Large intestine (tissue), 3 donors: ENCODE measurements around the gene BRD7. TPM values are rescaled to one million over a fixed set of nuclear protein-coding genes. Genes with fewer than 3 reads are reported as not detected.

Source experiments
- DNase-seq, 2 donors: peaks; one replicate each; pipeline versions ENCODE4 v3.0.0 to v3.0.0-alpha.2; 2013
- H3K27ac ChIP-seq: one replicate; pipeline ENCODE4 v1.5.1; 2013; ENCODE audit warnings: low read length
- H3K27me3 ChIP-seq: 2 replicates; pipeline ENCODE4 v1.6.1; 2013; ENCODE audit warnings: low read length; ENCODE audit not compliant: control insufficient read depth, insufficient read depth
- H3K36me3 ChIP-seq: 2 replicates; pipeline ENCODE4 v1.6.1; 2013; ENCODE audit warnings: low read length; ENCODE audit not compliant: control insufficient read depth, insufficient read depth
- H3K4me1 ChIP-seq: one replicate; pipeline ENCODE4 v1.6.1; 2013; ENCODE audit warnings: low read length; ENCODE audit not compliant: control insufficient read depth, insufficient read depth
- H3K4me3 ChIP-seq: one replicate; pipeline ENCODE4 v1.5.1; 2013; ENCODE audit warnings: low read length
- H3K9me3 ChIP-seq: one replicate; pipeline ENCODE4 v1.6.1; 2013; ENCODE audit warnings: mild to moderate bottlenecking, low read depth, low read length, moderate library complexity; ENCODE audit not compliant: control insufficient read depth
- WGBS: methylation state at CpG from one replicate; pipeline ENCODE4 v1.1.5; 2013; ENCODE audit warnings: low lambda C conversion rate; ENCODE audit not compliant: insufficient coverage; 5-methylcytosine and 5-hydroxymethylcytosine counted together
- polyA plus RNA-seq: library from polyadenylated mRNA; unstranded; fragments of 120-200 nt; gene quantifications from one replicate; pipeline ENCODE4 v1.2.1, GENCODE V29; 2013

The BRD7 gene
- polyA plus RNA-seq, 1 donor, result 69.7 TPM

GRCh38 chr16:50400967-50401348 is 32.2 kb upstream of the BRD7 start:
- no peak for DNase-seq
- no peaks in the 10 kb centered on the region for H3K27me3 ChIP-seq
- no peak overlapping the region for H3K4me3 ChIP-seq
- 100% methylated on average over 1 of the region's 6 CpGs for WGBS
- H3K36me3 ChIP-seq, result no peaks in the 10 kb centered on the region
- H3K27ac ChIP-seq, result no peak overlapping the region
- no peaks in the 10 kb centered on the region for H3K4me1 ChIP-seq
- H3K9me3 ChIP-seq, result no peaks in the 10 kb centered on the region

- H3K4me3 ChIP-seq, result no peak overlapping the region
- no peak for DNase-seq
- H3K4me1 ChIP-seq, result no peaks in the 10 kb centered on the region
- H3K27ac ChIP-seq, result no peak overlapping the region
- WGBS, result 100% methylated on average over 1 of the region's 8 CpGs
- H3K36me3 ChIP-seq, result no peaks in the 10 kb centered on the region
- H3K9me3 ChIP-seq, result no peaks in the 10 kb centered on the region
- no peaks in the 10 kb centered on the region for H3K27me3 ChIP-seq
Observed at GRCh38 chr16:50400312-50400966, 31.7 kb upstream of the BRD7 start.

- 85% methylated on average over 2 of the region's 3 CpGs for WGBS
- no peak overlapping the region for H3K4me3 ChIP-seq
- no peaks in the 10 kb centered on the region for H3K36me3 ChIP-seq
- H3K9me3 ChIP-seq, result no peaks in the 10 kb centered on the region
- no peak for DNase-seq
- no peak overlapping the region for H3K27ac ChIP-seq
- H3K27me3 ChIP-seq, result no peaks in the 10 kb centered on the region
- no peaks in the 10 kb centered on the region for H3K4me1 ChIP-seq
Observed at GRCh38 chr16:50399411-50399810, 30.6 kb upstream of the BRD7 start.

- no peaks in the 10 kb centered on the region for H3K27me3 ChIP-seq
- H3K27ac ChIP-seq, result no peak overlapping the region
- no peak for DNase-seq
- no peaks in the 10 kb centered on the region for H3K4me1 ChIP-seq
- no peak overlapping the region for H3K4me3 ChIP-seq
- no peaks in the 10 kb centered on the region for H3K36me3 ChIP-seq
- WGBS, result no CpG with 5 or more reads among the region's 5 CpGs
- no peaks in the 10 kb centered on the region for H3K9me3 ChIP-seq
Observed at GRCh38 chr16:50398336-50398735, 29.5 kb upstream of the BRD7 start.

GRCh38 chr16:50396761-50397535 is 28.2 kb upstream of the BRD7 start:
- no peak overlapping the region for H3K27ac ChIP-seq
- no peaks in the 10 kb centered on the region for H3K27me3 ChIP-seq
- H3K4me1 ChIP-seq, result no peaks in the 10 kb centered on the region
- no peaks in the 10 kb centered on the region for H3K36me3 ChIP-seq
- no CpG with 5 or more reads among the region's 8 CpGs for WGBS
- no peak overlapping the region for H3K4me3 ChIP-seq
- no peak for DNase-seq
- no peaks in the 10 kb centered on the region for H3K9me3 ChIP-seq

- H3K4me1 ChIP-seq, result no peaks in the 10 kb centered on the region
- H3K27ac ChIP-seq, result no peak overlapping the region
- WGBS, result 93% methylated on average over 2 of the region's 10 CpGs
- H3K9me3 ChIP-seq, result no peaks in the 10 kb centered on the region
- no peak overlapping the region for H3K4me3 ChIP-seq
- no peaks in the 10 kb centered on the region for H3K27me3 ChIP-seq
- no peak for DNase-seq
- no peaks in the 10 kb centered on the region for H3K36me3 ChIP-seq
Observed at GRCh38 chr16:50395763-50396710, 27.2 kb upstream of the BRD7 start.

- Histone ChIP-seq H3K27me3 (no peaks in the 10 kb centered on the region), H3K9me3 (no peaks in the 10 kb centered on the region), H3K4me1 (no peaks in the 10 kb centered on the region), H3K27ac (no peak overlapping the region), H3K4me3 (no peak overlapping the region), H3K36me3 (no peaks in the 10 kb centered on the region)
- whole genome bisulfite sequencing, result 100% methylated on average over 1 of the region's 6 CpGs
- no peak for DNase-seq
Observed at GRCh38 chr16:50393858-50394802, 25.3 kb upstream of the BRD7 start.

GRCh38 chr16:50393416-50393815 is 24.6 kb upstream of the BRD7 start:
- no peak overlapping the region for H3K27ac ChIP-seq
- no peaks in the 10 kb centered on the region for H3K4me1 ChIP-seq
- no peaks in the 10 kb centered on the region for H3K9me3 ChIP-seq
- H3K27me3 ChIP-seq, result no peaks in the 10 kb centered on the region
- H3K4me3 ChIP-seq, result no peak overlapping the region
- no peak for DNase-seq
- WGBS, result no CpG with 5 or more reads among the region's 8 CpGs
- no peaks in the 10 kb centered on the region for H3K36me3 ChIP-seq

- no peaks in the 10 kb centered on the region for H3K27me3 ChIP-seq
- H3K9me3 ChIP-seq, result no peaks in the 10 kb centered on the region
- H3K4me3 ChIP-seq, result no peak overlapping the region
- no peaks in the 10 kb centered on the region for H3K4me1 ChIP-seq
- no peak for DNase-seq
- H3K36me3 ChIP-seq, result no peaks in the 10 kb centered on the region
- WGBS, result no CpG with 5 or more reads among the region's 30 CpGs
- H3K27ac ChIP-seq, result no peak overlapping the region
Observed at GRCh38 chr16:50390914-50391716, 22.3 kb upstream of the BRD7 start.
